HG03571 (cell line): ENCODE data around the gene SPATA25.
"Not testable (repeated sequence)": the region's sequence is repeated elsewhere in the genome, so short reads cannot be mapped to it uniquely, and the experiment has no call there.

Experiments used
- ATAC-seq: cut with Tn5 transposase; IDR thresholded peaks from one replicate; pipeline ENCODE4 v1.9.1; 2021; ENCODE audit not compliant: unreplicated experiment

Gene SPATA25

DNA sequence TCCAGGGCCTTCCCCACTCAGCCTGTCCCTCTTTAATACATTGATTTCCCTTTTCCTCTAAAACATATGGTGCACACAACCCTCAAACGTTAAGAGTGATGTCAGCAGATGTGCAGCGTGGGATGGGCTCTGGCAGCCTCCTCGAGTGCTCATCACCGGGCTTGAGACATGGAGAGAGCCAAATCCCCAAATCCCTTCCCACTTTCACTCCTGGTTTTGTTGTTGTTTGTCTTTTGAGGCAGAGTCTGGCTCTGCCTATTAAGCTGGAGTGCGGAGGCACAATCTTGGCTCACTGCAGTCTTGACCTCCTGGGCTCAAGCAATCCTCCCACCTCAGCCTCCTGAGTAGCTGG lies 30.3 kb upstream of the SPATA25 start:
- no peak for ATAC-seq

DNA sequence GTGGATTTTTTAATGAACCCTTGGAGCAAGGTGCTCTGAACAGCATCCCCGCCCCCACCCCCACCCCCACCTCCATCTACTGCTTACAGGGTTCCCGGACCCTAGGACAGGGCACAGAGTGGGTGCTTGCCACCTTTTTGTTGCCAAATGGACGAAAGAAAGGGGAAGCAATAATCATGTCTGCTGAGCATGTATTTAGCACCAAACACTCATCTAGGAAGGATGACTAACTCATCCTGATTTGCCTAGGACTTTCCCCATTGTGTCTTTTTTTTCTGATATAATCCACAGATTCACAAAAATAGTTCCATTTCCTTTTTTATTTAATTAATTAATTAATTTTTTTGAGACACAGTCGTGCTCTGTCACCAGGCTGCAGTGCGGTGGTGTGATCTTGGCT lies 25.7 kb upstream of the SPATA25 start:
- no peak for ATAC-seq

DNA sequence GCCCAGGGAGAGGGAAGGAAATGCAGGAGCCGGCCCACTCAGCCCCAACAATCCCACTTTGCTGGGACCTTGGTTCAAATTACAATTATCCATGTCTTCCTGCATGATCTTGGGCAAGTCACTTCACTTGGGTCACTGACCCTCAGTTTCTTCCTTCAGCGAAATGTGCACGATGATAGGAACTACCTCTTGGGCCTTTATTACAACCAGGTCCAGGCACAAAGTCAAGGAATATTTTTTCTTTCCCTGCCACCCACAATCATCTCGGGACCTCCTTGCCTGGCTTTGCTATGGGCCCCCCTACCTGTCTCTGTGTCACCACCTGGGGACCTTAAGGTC lies 24.9 kb upstream of the SPATA25 start:
- no peak for ATAC-seq

DNA sequence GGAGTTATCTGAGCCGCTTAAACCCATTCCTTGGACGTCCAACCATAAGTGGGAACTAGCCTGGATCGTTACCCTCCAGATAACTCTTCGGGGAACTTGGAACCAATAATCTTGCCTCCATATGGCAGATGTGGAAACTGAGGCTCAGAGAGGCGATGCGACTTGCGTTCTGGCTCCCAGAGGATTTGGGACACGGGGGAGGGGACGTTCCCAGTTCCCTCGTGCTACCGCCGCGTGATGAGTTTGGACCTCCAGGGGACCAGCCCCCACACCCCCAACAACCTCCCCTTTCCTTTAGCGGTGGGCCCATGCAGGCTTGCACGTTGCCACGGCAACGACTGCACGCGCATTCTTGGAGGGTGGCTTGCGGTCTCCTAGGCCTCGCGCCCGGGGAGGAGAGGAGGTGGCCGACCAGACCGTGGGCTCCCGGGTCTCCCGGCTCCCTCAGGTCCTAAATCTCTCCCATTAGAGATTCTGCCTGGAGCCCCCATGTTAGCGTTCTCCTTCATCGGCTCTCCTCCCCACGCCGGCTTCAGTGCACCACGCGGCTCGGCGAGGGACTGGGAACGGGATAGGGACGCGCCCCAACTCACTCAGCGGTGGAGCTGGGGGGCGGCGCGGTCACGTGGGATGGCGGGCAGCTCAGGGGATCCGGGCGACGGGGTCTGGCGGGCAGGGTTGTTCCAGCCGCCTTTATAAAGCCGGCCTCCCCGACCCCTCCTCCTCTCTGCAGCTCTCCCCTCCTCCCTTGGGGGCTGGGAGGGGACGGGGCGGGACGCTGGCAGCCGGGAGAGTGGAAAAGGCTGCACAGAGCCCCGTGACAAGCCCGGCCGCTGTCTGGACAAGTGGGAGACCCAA lies 24.3 kb upstream of the SPATA25 start, which contains the start of gene PLTP:
Gene PLTP (minus strand): TSS at position 670 of the 858 bp plus-strand sequence. CDS start 703 bp downstream, outside the sequence.
- no peak for ATAC-seq

DNA sequence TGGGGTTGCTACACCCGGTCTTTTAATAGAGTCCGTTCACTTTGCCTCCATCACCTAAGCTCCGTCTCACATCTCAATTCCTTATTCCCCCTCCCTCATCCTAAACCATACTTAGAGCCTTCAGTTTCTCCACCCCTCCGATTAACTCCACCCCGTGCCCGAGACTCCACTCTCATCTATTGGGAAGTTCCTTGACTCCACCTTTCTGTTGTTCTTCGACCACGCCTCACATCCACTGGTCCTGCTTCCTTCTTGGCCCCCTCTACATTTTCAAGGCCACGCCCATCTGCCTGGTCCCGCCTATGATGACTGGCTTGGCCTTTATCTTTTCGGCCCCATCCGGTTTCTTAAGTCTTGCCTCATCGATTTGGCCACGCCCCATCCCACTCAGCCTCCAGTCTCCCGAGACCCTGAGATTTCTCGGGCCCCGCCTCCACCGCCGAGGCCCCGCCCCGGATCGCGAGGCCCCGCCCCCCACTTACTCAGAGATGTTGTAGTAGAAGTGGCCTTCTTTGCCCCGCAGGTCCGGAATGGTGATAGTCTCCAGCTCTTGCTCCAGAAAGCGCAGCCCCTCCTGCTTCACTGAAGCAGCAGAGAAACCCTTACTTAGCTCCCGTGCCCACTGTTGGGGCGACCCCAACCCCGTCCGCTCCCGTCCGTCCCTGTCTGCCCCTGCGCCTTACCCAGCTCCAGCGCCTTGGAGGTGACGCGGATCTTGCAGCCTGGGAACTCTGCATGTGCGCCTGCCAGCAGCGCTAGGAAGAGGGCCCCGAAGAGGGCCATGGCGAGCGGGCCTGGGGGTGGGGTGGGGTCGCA lies 23.5 kb upstream of the SPATA25 start:
- ATAC-seq, result peak; percentile 91

DNA sequence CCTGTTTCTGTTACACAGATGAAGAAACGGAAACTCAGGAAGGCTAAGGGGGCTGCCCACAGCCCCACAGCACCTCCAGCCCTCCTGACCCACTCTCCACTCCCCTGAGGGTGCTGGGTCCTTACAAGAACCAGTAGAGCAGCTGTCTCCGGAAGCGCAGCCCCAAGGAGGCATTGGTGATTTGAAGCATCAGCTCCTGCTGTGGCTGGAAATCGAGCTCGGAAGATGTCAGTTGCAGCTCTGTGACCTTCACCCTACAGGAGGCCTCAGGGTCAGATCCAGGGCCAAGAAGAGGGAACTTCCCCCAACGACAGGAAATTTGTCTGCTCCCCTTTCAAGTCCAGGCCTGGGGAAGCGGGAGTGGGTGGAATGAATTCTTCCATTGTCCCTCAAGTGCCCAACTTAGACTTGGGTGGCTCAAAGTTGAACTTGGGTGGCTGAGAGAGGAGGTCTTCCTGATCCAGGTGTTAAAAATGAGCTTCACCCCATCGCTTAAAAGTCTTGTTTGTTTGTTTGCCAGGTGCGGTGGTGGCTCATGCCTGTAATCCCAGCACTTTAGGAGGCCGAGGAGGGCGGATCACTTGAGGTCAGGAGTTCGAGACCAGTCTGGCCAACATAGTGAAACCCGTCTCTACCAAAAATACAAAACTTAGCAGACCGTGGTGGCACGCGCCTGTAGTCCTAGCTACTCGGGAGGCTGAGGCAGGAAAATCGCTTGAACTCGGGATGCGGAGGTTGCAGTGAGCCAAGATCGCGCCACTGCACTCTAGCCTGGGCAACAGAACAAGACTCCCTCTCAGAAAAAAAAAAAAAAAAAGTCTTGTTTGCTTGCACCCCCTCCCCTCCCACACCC lies 22.6 kb upstream of the SPATA25 start:
- no peak for ATAC-seq

DNA sequence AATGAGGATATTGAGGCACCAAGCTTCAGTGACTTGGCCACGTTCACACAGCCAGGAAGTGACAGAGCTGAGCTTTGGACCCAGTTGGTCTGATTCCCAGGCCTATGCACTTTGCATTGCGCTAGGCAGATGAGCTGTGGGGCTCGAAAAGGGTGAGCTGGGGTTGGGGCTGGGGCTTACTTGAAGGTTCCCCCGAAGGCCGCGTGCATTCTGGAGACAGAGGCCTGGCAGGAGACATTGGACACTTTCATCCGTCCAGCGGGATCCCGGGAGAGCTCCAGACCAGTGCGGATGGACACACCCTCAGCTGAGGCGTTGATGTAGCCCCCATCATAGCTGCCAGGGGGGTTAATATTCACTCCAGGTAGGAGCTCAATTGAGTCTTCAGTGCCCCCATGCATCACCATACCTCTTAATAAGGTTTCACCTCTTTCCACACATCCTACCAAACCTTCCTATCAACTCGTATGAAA lies 21.9 kb upstream of the SPATA25 start:
- ATAC-seq, result no peak

DNA sequence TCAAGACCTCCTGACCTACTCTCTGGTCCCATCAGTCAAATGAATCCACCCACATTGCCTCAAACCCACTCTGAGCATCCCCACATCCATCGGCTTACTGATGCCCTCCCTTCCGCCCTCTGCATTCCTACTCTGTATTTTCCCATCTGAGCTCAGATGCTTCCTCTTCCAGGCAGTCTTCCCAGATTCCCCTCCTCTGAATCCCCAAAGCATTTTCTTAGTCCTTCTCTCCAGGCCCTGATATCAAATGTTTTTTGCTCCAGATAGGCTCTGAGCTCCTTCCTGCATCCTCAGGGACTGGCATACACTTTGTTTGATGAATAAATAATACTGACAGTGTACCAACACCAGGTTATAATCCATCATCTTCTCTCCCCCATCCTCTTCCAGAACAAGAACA lies 20.7 kb upstream of the SPATA25 start:
- ATAC-seq, result no peak

DNA sequence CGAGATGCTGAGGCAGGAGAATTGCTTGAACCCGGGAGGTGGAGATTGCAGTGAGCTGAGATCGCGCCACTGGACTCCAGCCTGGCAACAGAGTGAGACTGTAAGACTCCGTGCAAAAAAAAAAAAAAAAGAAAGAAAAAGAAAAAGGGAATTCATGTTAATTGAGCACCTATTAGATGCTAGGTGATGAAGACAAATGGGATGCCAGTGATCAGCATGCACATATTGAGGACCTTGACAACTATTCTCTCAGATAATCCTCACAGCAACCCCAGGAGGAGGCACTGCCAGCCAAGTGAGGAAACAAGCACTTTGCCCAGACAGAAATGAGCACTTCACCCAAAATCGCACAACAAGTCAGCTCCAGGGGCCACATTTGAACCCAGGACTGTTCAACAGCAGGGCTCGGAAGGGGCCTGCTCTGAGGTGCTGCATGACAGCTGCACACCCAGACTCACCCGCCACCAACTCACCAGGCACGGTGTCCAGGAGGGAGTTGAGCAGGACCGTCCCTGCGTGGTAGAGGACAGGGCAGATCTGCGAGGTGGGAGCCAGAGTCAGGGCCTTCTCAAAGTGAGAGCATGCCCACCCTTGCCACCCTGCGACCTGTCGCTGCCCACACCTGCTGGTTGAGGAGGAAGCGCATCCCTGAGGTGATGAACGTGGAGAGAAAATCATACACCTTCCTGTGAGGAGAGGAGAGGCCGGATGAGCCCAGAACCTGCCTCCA lies 20.0 kb upstream of the SPATA25 start:
- no peak for ATAC-seq

DNA sequence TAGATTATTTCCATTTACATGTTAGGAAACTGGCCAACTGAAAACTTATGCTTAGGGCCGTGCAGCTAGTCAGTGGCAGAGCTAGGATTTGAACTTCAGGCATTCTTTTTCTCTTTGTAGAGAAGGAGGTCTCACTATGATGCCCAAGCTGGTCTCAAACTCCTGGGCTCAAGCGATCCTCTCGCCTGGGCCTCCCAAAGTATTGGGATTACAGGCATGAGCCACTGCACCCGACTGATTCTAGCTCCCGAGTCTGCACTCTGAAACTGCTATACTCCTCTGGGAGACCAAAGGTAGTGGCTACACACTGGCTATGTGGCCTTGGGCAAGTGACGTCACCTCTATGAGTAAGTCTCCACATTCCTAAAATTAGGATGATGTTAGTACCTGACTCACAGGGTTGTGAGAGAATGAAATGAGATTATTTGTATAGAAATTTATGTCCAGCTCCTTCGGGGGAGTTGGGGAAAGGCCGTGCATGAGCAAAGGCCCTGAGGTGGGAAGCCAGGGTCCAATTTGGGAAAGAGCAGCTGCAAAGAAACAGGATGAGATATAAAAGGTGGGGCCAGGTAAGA lies 18.2 kb upstream of the SPATA25 start:
- ATAC-seq, result no peak

DNA sequence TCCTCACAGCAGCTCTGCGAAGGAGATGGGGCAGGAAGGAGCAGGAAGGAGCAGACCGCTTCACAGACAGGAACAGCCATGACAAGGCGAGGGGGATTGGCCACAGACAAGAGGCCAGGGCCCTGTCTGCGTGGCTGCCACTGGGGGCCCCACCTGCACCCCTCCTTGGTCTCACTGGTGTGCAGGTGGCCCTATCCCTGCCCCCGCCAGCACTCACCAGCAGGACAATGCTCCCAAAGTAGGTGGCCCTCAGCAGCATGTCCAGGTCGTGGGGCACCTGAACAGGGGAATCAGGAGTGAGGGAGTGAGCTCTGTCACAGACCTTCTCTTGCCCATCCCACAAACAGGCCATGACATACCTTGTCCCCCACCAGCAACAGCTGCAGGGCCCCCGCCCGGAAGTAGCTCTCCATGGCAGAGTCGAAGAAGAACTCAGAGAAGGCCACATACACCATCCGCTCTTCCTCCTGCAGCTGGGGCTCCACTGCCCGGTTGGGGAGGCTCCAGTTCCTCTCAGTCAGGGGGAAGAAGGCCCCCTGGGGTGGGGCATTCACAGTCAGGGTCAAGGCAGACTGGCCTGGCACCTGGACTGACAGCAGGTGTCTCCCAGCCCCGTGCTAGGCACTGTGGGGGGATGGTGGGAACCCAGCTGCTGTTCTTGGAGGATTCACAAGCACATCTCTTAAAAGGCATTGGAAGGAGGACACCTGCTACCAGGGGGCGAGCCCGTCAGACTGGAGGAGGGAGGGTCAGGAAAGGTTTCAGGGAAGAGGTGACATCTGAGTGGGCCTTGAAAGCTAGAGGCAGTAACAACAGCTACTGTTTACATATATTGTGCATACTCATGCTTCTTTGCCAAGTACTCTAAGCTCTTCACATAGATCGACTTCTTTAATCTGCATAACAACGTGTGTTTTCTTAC lies 17.4 kb upstream of the SPATA25 start:
- ATAC-seq, result no peak

DNA sequence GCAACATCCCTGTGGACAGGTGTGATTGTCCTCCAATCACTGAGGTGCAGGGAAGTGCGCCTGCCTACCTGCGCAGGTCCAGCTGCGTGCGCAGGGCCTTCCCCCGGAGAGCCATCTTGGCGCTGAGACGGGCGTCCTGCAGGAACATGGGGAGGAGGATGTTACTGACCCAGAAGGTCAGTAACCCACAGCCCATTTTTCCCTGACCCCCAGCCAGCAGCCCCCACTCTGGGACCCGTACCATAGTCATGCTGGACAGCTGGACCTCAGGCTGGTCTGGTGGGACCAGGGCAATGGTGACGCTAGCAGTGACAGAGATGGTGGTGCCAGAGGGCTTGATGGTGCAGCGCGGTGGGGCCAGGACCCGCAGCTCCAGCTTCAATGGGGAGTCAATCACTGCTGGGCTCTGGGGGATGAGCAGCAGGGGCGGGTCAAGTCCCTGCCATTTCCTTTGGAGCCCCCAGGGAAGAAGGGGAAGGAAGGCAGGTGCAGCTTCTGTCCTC lies 14.8 kb upstream of the SPATA25 start:
- no peak for ATAC-seq

DNA sequence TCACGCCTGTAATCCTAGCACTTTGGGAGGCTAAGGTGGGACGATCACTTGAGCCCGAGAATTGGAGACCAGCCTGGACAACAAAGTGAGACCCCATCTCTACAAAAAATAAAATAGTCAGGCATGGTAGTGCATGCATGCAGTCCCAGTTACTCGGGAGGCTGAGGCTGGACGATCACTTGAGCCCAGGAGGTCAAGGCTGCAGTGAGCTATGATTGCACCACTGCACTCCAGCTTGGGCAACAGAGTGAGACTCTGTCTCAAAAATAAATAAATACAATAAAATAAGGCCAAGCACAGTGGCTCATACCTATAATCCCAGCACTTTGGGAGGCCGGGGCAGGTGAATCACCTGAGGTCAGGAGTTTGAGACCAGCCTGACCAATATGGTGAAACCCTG lies 13.9 kb upstream of the SPATA25 start:
- not testable (repeated sequence) for ATAC-seq

DNA sequence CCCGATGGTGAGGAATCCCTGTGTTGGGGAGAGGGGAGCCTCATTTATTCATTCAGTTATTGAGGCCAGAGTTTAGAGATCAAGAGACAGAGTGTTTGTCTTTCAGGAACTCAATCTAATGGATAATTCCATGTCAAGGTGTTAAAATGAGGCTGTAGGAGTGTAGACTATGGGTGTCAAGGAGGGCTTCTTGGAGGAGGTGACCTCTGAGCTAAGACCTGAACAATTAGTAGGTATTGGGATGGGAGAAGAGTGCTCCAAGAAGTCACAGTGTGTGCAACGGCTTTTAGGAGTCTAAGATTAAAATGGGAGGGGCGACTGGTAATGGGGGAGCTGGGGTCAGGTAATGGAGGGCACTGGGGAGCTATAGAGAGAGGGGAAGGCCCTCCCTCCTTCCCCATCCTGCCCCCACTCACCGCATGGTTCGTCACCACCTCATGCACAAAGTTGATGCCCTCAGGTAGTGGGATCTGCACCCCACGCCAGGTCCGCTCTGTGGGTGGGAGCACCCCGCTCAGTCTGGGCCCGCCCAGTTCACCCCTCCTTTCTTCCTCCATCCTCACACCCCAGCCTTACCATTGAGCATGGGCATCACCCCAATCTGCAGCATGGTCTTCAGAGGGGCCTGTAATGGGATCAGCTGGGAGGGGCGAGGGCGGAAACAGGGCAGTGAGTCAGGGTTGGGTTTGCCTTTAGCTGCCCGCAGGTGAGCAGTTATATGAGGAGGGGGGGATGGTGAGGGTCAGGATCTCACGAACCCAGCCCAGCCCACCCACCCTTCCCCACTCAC lies 11.8 kb upstream of the SPATA25 start:
- ATAC-seq, result no peak

DNA sequence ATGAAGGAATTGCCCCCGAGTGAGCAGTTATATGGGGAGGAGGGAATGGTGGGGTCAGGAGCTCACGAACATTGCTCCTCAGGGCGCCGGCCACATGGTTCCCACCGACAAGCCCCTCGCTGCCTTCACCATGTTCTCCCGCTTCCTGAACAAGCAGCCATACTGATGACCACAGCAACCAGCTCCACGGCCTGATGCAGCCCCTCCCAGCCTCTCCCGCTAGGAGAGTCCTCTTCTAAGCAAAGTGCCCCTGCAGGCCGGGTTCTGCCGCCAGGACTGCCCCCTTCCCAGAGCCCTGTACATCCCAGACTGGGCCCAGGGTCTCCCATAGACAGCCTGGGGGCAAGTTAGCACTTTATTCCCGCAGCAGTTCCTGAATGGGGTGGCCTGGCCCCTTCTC lies 10.9 kb upstream of the SPATA25 start:
- ATAC-seq, result no peak

DNA sequence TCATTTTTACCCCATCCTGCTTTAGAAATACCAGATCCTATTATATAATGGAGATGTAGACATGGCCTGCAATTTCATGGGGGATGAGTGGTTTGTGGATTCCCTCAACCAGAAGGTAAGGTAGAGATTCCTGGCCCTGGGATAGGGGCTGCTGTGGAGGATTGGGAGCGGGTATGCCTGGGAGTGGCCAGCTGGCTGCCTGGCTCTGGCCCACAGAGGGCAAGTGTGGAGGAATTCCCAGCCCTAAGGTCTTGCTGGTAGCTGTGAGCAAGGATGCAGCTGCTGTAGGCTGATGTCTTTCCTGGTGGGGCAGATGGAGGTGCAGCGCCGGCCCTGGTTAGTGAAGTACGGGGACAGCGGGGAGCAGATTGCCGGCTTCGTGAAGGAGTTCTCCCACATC lies 10.3 kb upstream of the SPATA25 start:
- no peak for ATAC-seq

DNA sequence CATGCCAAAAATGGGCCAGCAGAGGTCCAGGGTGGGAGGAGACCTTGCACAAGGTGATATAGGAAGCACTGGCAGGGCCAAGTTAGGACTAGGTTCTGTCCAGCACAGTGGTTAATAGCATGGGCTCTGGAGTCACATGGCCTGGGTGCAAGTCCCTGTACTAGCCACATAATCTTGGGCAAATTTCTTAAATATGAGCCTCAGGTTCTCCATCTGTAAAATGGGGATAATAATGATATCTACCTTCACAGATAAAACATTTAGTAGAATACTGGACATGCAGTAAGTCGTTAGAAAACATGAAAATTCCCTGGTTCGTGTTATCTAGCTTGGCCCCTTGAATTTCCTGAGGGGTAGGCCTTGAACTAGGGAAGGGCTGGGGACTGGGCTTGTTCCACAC lies 9.9 kb upstream of the SPATA25 start:
- ATAC-seq, result no peak

DNA sequence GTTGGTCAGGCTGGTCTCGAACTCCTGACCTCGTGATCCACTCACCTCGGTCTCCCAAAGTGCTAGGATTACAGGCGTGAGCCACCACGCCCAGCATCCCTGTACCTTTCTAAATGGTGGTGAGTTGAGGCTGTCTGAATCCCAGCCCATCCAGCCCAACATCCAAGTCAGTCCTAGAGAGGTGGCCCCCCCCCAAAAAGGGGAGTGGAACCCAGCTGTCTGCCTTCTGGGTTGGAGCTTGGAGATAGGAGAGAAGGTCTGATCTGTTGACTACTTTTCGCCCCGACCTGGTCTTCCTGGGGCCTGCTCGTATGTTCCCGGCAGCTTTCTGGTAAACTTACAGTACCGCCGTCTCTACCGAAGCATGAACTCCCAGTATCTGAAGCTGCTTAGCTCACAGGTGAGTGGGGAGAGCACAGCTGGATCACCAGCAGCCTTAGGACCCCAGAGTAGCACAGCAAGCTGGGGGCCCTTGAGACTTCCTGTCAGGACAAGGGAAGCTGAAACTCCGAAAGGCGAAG lies 9.3 kb upstream of the SPATA25 start:
- ATAC-seq, result no peak
